MM.1S (cell line): Measurements from ENCODE around the gene ELK1.

Experiments
- EZH2 ChIP-seq: fragments of 300-600 bp; sonication (generic); optimal IDR thresholded peaks from 2 replicates; pipeline ENCODE3; 2017; ENCODE audit warnings: low read depth, mild to moderate bottlenecking, antibody characterized with exemption, low read length, mixed read lengths
- TF ChIP-seq, protein P1 (sequence below): fragments of 300-600 bp; sonication (generic); IDR thresholded peaks from 2 replicates; pipeline ENCODE4 v1.5.1; 2016; ENCODE audit warnings: antibody characterized with exemption, low read length, mixed read lengths

DNA sequence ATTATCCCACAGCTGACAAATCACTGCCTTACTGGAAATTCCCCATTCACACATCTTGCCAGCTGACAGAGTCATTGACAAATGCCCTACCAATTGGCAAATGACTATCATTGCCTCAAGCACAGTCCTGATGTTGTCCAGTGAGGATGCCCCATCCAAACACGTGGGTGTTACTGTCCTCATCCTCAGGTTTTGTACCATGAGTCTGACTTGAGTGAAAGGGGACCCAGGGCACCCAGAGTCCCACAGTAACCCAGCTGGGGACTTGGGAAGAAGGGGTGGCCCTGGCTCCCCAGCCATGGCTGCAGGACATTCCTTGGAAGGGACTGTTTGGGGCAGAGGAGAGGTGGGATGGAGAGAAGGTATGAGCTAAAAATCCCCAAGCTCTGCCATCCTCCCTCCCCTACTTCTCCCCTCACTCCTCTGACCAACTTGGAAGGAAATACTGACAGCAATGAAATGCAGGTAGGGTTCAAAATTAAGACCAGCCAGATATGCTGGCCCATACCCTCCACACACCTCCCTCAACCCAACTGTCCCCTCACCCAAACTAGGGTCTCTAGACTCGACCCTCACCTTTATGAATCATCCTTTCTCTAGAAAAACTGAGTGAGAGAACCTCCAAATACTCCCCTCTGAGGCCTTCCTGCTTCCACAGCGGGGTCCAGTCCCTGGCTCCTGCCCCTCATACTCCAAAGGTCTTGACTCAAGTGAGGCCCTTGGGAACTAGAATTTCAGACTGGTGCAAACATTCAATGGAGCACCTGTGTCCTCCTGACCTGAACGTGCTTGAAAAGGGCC lies 63.1 kb downstream of the ELK1 start:
- no peak for TF ChIP-seq EZH2
- TF ChIP-seq, protein P1, sequence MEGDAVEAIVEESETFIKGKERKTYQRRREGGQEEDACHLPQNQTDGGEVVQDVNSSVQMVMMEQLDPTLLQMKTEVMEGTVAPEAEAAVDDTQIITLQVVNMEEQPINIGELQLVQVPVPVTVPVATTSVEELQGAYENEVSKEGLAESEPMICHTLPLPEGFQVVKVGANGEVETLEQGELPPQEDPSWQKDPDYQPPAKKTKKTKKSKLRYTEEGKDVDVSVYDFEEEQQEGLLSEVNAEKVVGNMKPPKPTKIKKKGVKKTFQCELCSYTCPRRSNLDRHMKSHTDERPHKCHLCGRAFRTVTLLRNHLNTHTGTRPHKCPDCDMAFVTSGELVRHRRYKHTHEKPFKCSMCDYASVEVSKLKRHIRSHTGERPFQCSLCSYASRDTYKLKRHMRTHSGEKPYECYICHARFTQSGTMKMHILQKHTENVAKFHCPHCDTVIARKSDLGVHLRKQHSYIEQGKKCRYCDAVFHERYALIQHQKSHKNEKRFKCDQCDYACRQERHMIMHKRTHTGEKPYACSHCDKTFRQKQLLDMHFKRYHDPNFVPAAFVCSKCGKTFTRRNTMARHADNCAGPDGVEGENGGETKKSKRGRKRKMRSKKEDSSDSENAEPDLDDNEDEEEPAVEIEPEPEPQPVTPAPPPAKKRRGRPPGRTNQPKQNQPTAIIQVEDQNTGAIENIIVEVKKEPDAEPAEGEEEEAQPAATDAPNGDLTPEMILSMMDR: no peak
